Activated CD4-positive, alpha-beta T cell treated with anti-CD3 and anti-CD28 coated beads, Interleukin-2, amount 50 U/mL, for 16 hours (primary cell): Measurements from ENCODE around the gene COL5A2.
A peak's percentile ranks its signal among the peaks of the same experiment; 100 is the strongest.

ENCODE experiments used
- DNase-seq: peaks from one replicate; pipeline ENCODE4 v3.0.0-alpha.2; 2020

COL5A2 gene

DNA sequence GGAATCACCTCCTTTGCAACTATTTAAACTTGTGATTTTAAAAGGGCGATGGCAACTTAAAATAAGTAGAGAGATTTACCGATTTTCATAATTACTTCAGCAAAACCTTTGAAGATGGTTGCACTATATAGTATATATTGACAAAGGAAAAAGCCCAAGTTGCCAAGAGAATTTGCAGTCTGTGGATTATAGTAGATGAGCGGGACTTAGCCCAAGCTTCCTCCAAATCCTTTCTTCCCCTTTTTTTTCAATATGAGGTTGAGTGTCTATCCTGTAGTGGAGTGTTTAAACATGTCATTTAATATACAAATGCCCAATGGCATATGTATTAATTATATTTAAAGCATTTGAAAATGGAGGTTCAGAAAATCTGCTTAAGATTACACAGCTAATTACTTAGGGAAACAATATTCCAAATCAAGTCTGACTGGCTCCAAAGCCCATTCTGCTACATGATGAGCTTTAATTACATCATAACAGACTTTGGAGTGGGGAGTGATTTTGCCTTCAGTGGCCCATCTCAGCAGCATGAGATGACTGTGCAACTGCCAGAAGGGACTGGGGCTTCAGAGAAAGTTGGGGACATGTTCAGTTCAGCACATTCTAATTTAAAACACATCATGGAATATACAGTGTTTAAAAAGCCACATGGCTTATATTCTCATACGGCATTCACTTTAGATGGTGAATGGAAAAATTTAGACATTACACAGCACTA lies 132.2 kb downstream of the COL5A2 start:
- DNase-seq: no peak

GRCh38 chr2:189046320-189046719 lies 133.2 kb downstream of the COL5A2 start:
- DNase-seq: no peak

- DNase-seq: no peak
Measured at GRCh38 chr2:189045836-189046235, 133.7 kb downstream of the COL5A2 start.

DNA sequence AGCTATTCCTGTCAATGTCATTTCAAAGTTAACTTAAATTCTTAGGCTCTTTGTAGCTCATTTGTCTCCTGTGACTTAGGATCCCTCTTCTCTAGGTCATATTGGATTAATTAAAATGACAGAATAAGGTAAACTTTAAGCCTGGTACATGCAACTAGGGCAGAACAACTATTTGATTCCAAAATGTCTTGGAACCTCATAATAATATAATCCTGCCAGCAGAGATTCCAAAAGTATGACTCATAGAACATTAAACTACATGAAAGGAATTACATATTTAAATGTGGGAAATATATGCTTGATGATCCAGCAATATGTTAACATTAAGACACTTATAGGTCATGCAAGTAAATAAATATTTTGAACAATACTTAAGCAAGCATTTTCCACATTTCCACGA lies 142.0 kb downstream of the COL5A2 start:
- DNase-seq: no peak

DNA sequence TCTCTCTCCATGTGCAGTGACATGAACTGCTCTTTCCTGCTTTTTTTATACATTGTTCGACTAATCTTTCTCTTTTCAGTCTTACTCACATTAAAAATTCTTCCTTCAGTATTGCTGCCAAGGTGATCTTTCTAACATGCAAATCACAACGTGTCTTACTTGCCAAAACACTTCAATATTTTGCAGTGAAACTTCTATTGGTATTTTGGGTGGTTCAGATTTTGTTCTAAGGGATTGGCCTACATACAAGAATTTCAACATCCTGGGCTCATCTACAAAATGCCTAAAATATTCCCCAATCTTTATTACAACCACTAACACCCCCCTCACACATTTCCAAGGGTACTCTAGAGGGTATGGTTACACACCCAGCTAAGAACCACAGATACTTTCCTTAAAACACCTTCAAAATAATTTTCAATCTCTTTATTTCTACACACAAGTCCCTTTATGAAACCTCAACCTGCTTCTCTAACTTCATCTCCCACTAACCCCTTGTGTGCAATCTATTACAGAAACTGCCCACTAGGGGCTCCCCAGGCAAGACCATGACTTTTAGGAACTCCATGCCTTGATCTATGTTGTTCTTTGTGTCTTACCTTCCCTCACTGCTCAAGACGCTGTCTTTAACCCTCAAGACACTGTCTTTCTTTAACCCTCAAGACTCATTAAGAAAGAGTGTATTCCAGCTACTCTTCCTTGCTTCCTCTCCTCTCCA lies 154.5 kb downstream of the COL5A2 start:
- DNase-seq: peak; percentile 2

DNA sequence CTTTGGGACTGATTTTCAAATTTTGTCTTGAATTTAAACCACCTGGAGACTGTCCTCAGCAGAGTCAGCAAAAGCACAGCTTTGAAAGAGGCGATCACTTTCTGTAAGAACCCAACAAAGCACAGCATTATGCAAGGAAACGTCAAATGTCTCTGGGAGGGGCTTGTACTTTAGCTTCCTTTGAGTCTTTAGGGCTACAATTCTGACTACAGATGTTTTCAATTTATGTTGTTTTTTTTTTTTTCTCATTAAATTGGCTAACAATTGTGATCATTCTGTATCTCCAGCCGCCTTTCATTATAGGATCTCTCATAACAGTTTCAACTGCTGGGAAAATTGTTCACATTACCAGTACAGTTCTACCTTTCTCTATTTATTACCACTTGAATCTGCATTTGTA lies 157.1 kb downstream of the COL5A2 start:
- no peak for DNase-seq

GRCh38 chr2:189022053-189022481 lies 157.5 kb downstream of the COL5A2 start:
- no peak for DNase-seq

DNA sequence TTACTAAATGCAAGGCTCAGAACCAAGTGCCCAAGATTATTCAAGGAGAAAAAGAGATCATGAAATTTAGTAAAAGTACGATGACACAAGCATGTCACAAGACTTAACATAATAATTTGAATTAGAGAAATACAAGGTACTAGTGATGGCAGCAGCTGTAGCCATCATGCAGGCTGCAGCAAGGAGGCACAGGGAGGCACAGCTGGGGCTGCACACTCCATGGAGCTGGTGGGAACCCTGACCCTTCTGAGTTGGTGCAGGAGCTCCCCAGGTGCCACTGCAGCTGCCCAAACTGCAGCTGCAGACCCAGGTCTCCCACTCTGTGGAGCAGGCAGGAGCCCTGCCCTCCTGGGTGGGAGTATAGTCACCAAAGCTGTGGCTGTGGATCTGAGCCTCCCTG lies 159.4 kb downstream of the COL5A2 start:
- DNase-seq: no peak

DNA sequence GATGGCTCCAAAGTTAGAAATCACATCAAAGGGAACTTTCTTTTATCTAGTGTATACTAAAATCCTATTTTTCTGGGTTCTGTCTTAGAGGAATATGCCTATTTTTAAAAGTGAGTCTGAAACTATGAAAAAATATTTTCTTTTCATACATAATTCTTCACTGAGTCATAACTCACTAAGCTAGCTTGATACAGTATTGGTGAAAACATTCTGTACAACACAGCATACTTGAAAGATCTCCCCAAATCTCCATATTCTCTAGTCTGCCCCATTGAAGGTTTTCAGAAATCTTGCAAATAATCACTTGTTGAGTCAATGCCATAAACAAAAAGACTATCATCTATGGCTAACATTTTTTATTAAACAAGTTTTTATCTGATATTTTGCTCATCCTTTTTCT lies 160.9 kb downstream of the COL5A2 start:
- no peak for DNase-seq

DNA sequence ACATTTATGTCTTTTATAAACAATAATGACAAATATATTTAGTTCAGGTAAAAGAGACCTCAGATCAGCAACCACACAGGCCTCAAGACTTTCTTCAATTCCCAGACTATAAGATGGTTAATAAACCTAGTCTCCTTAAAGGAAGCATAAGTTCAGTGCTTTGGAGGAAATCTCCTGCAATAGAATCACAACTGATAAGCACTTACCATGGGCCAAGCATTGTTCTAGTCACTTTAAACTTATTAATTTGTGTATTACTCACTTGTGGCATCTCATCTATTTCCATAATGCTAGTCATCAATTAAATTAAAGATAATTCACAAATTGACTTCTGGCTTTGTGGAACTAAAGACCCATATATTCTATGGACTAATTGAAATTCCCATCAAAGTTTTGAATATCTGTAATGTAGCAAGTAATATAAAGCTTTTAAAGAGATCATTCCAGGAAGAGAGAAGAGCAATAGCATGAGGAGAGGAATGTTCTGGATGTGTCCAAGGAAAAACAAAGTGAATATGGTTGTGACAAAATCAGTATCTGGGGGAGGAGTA lies 163.2 kb downstream of the COL5A2 start:
- DNase-seq: no peak

- DNase-seq: no peak
Measured at GRCh38 chr2:189015359-189015758, 164.2 kb downstream of the COL5A2 start.

DNA sequence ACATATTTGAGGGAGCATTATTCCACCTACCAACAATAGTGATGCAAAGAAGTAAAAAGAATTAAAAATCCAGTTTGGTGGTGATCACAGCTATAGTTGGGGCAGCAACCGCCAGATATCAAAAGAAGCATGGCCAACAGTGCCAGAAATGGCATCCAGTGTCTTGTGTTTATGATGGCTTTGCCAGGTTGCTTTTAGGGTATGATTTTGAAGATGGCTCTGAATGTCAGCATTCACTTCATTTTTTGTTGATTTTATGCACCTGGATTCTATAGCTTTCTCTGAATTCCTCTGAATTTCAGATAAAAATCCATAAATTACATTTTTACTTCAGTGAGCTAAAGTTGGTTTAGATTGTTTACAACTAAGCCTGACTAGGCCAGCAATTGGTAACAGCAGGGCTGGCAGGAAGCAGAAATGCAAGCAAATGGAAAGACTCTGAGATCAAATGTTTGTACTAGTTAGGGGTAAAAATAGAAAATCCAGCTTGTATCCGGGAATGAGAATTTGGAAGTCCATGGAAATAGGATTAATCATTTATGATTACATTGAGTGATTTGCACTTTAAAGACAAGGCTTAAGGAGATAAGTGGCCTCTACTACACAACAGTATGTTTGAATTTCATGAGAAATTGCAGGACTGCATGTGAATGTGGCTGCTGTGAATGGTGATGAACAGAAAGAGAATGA lies 165.0 kb downstream of the COL5A2 start:
- no peak for DNase-seq

- no peak for DNase-seq
Measured at GRCh38 chr2:189013671-189014448, 165.7 kb downstream of the COL5A2 start.

GRCh38 chr2:189013031-189013430 lies 166.5 kb downstream of the COL5A2 start:
- no peak for DNase-seq

- no peak for DNase-seq
Measured at GRCh38 chr2:189012351-189012750, 167.2 kb downstream of the COL5A2 start.

GRCh38 chr2:189010536-189010935 lies 169.0 kb downstream of the COL5A2 start:
- DNase-seq: no peak

DNA sequence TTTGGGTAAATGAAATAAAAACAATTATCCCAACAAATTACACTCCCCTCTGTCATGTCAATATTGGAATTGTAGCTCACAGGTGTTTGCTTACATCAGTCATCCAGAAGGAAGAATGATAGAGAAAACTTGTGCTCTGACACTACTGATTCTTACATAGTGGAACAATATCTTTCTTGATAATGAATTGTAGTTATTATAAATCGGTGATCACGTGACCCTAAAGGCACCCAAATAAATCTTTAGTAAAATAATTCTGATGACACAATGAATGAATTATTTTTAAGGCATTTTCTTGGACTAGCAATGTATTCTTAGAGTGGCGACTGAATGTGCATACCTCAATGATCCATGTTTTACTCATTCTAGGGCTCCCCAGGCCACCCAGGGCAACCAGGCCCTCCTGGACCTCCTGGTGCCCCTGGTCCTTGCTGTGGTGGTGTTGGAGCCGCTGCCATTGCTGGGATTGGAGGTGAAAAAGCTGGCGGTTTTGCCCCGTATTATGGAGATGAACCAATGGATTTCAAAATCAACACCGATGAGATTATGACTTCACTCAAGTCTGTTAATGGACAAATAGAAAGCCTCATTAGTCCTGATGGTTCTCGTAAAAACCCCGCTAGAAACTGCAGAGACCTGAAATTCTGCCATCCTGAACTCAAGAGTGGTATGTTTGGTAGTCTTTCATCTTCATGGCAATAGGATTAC lies 170.9 kb downstream of the COL5A2 start:
- DNase-seq: no peak

- no peak for DNase-seq
Measured at GRCh38 chr2:189002079-189002478, 177.5 kb downstream of the COL5A2 start.

DNA sequence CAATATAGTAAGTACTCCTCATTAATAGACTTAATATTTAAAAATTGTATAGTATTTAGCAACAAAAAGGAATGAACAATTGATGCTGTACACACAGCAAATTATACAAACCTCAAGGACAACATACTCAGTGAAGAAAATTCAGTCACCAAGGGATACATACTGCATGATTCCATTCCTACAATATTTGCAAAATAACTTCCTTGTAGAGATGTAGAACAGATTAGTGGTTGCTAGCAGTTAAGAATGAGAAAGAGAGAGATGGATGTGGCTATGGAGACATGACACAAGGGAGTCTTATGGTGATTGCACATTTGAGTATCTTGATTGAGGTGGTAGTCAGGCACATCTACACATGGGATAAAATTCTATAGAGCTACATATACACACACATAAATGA lies 179.3 kb downstream of the COL5A2 start:
- no peak for DNase-seq

DNA sequence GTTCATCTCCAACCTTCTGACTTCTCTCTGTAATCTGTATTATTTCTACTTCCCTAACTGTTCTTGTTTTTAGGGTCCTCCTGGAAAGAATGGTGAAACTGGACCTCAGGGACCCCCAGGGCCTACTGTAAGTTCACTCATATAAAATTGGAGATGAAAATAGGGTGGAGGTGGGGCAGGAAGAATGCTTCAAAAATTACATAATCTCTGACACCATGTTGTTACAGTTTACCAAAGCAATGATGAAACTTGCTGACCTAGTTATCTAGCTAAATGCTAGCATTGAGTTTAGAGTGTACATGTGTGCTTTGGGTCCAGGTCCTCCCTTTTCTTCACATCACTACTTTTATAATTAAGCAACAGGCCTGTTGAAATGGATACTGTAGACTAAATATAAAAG lies 182.3 kb downstream of the COL5A2 start:
- no peak for DNase-seq

GRCh38 chr2:188993247-188993646 lies 186.3 kb downstream of the COL5A2 start:
- DNase-seq: no peak

- DNase-seq: no peak
Measured at GRCh38 chr2:188986839-188987238, 192.7 kb downstream of the COL5A2 start.
